Subcutaneous abdominal adipose tissue (tissue), 5 donors: Measurements from ENCODE around the gene UBL4A.
A peak's percentile ranks its signal among the peaks of the same experiment; 100 is the strongest.

ENCODE experiments used
- H3K27ac ChIP-seq: one replicate; pipeline ENCODE4 v1.7.0; 2013; ENCODE audit warnings: low read depth, mild to moderate bottlenecking, inconsistent platforms, low read length, moderate library complexity
- H3K27me3 ChIP-seq, 5 donors: one replicate each; pipeline ENCODE4 v1.7.0; 2013; ENCODE audit warnings: low read length in 5 of 5, inconsistent platforms in 1 of 5; ENCODE audit not compliant: control insufficient read depth in 5 of 5, insufficient read depth in 4 of 5
- H3K36me3 ChIP-seq, 5 donors: one replicate each; pipeline ENCODE4 v1.7.0; 2013; ENCODE audit warnings: low read length in 5 of 5; ENCODE audit not compliant: control insufficient read depth in 5 of 5, insufficient read depth in 5 of 5
- H3K4me1 ChIP-seq, 5 donors: one replicate each; pipeline ENCODE4 v1.7.0; 2013; ENCODE audit warnings: low read length in 5 of 5, mild to moderate bottlenecking in 3 of 5, moderate library complexity in 1 of 5; ENCODE audit not compliant: control insufficient read depth in 5 of 5, insufficient read depth in 5 of 5
- H3K4me3 ChIP-seq, 5 donors: one replicate each; pipeline ENCODE4 v1.7.0; 2013; ENCODE audit warnings: low read length in 5 of 5, low read depth in 1 of 5
- H3K9ac ChIP-seq, 5 donors: one replicate each; pipeline ENCODE4 v1.7.0; 2013; ENCODE audit warnings: low read length in 5 of 5, mild to moderate bottlenecking in 4 of 5, moderate library complexity in 3 of 5
- H3K9me3 ChIP-seq, 5 donors: one replicate each; pipeline ENCODE4 v1.7.0; 2013; ENCODE audit warnings: low read length in 5 of 5; ENCODE audit not compliant: control insufficient read depth in 5 of 5
- donor health status: healthy.
- donor health status: healthy.
- donor health status: healthy.
- donor health status: healthy.
- donor health status: healthy.

UBL4A gene

GRCh38 chrX:154444755-154445246 is 41.6 kb downstream of the UBL4A start:
- peak overlapping the region in 4 of 5 donors; percentile 48 to 78 (median 70) for H3K9ac ChIP-seq

GRCh38 chrX:154443992-154444754 is 42.2 kb downstream of the UBL4A start, which contains the start of gene FAM50A:
Gene FAM50A, plus strand, starts transcription at chrX:154444141. Its CDS starts 95 bp downstream, at chrX:154444236.
- H3K9ac ChIP-seq: peak within 1 kb of the TSS in 4 of 5 donors; percentile 48 to 78 (median 70)
- H3K9me3 ChIP-seq: no peaks in the 10 kb centered on the region
- H3K36me3 ChIP-seq: peaks cover 0 to 62% (median 33%) of the 10 kb centered on the region in 5 donors
- peaks cover 0 to 26% (median 18%) of the 10 kb centered on the region in 5 donors for H3K4me1 ChIP-seq
- peak within 1 kb of the TSS; percentile 43 to 72 (median 61) for H3K4me3 ChIP-seq
- H3K27ac ChIP-seq: peak within 1 kb of the TSS; percentile 57
- H3K27me3 ChIP-seq: peaks cover 0 to 10% (median 4%) of the 10 kb centered on the region in 5 donors

More at GRCh38 chrX:154444755-154445246, 41.6 kb downstream of the UBL4A start:
- Histone ChIP-seq H3K27me3 (peaks cover 0 to 13% (median 4%) of the 10 kb centered on the region in 5 donors), H3K9me3 (no peaks in the 10 kb centered on the region), H3K4me1 (peaks cover 0 to 26% (median 18%) of the 10 kb centered on the region in 5 donors), H3K27ac (peak overlapping the region; percentile 57), H3K36me3 (peaks cover 0 to 64% (median 39%) of the 10 kb centered on the region in 5 donors), H3K4me3 (peak overlapping the region; percentile 36 to 72 (median 61))

GRCh38 chrX:154443479-154443910 is 42.9 kb downstream of the UBL4A start:
- Histone ChIP-seq H3K9ac (peak overlapping the region in 3 of 5 donors; percentile 4 to 53 (median 43)), H3K27me3 (peaks cover 0 to 10% (median 4%) of the 10 kb centered on the region in 5 donors)

GRCh38 chrX:154441984-154442707 is 44.3 kb downstream of the UBL4A start:
- Histone ChIP-seq H3K9ac (no peak overlapping the region), H3K4me1 (peaks cover 1 to 43% (median 32%) of the 10 kb centered on the region in 5 donors), H3K27ac (no peak overlapping the region), H3K36me3 (peaks cover 0 to 48% (median 23%) of the 10 kb centered on the region in 5 donors), H3K4me3 (no peak overlapping the region), H3K27me3 (peaks cover 0 to 10% (median 5%) of the 10 kb centered on the region in 5 donors), H3K9me3 (no peaks in the 10 kb centered on the region)

More at GRCh38 chrX:154443479-154443910, 42.9 kb downstream of the UBL4A start:
- Histone ChIP-seq H3K4me1 (peaks cover 0 to 33% (median 22%) of the 10 kb centered on the region in 5 donors), H3K4me3 (peak overlapping the region; percentile 2 to 56 (median 44)), H3K27ac (no peak overlapping the region), H3K36me3 (peaks cover 0 to 60% (median 30%) of the 10 kb centered on the region in 5 donors), H3K9me3 (no peaks in the 10 kb centered on the region)

- H3K27ac ChIP-seq: no peak overlapping the region
- peaks cover 0 to 8% (median 4%) of the 10 kb centered on the region in 5 donors for H3K27me3 ChIP-seq
- H3K9me3 ChIP-seq: no peaks in the 10 kb centered on the region
- peaks cover 1 to 43% (median 32%) of the 10 kb centered on the region in 5 donors for H3K4me1 ChIP-seq
- H3K4me3 ChIP-seq: no peak overlapping the region
- peaks cover 0 to 42% (median 23%) of the 10 kb centered on the region in 5 donors for H3K36me3 ChIP-seq
- H3K9ac ChIP-seq: no peak overlapping the region
Measured at GRCh38 chrX:154441564-154441963, 44.9 kb downstream of the UBL4A start.

GRCh38 chrX:154440623-154441357 is 45.6 kb downstream of the UBL4A start:
- Histone ChIP-seq H3K4me3 (no peak overlapping the region), H3K9me3 (peaks cover 0 to 2% (median 0%) of the 10 kb centered on the region in 5 donors), H3K9ac (no peak overlapping the region), H3K27ac (no peak overlapping the region), H3K4me1 (peaks cover 1 to 42% (median 35%) of the 10 kb centered on the region in 5 donors), H3K27me3 (peaks cover 0 to 8% (median 2%) of the 10 kb centered on the region in 5 donors), H3K36me3 (peaks cover 0 to 36% (median 23%) of the 10 kb centered on the region in 5 donors)

GRCh38 chrX:154439841-154440240 is 46.6 kb downstream of the UBL4A start:
- H3K9me3 ChIP-seq: peaks cover 0 to 2% (median 0%) of the 10 kb centered on the region in 5 donors
- H3K27me3 ChIP-seq: peaks cover 0 to 9% (median 0%) of the 10 kb centered on the region in 5 donors
- no peak overlapping the region for H3K9ac ChIP-seq
- H3K4me3 ChIP-seq: no peak overlapping the region
- no peak overlapping the region for H3K27ac ChIP-seq
- H3K36me3 ChIP-seq: peaks cover 0 to 44% (median 29%) of the 10 kb centered on the region in 5 donors
- peaks cover 1 to 32% (median 27%) of the 10 kb centered on the region in 5 donors for H3K4me1 ChIP-seq

- Histone ChIP-seq H3K27me3 (peaks cover 0 to 12% (median 3%) of the 10 kb centered on the region in 5 donors), H3K27ac (no peak overlapping the region), H3K4me1 (peaks cover 1 to 22% (median 17%) of the 10 kb centered on the region in 5 donors), H3K9ac (peak overlapping the region in 2 of 5 donors; percentile 46 to 57), H3K36me3 (peaks cover 0 to 61% (median 45%) of the 10 kb centered on the region in 5 donors), H3K9me3 (peaks cover 0 to 2% (median 0%) of the 10 kb centered on the region in 5 donors), H3K4me3 (peak overlapping the region; percentile 55 to 76 (median 67))
Measured at GRCh38 chrX:154437971-154438893, 48.2 kb downstream of the UBL4A start.
